GM18909 (cell line): ENCODE measurements around the gene CDKL1.
"Not testable (repeated sequence)": the region's sequence is repeated elsewhere in the genome, so short reads cannot be mapped to it uniquely, and the experiment has no call there.

Source experiments
- ATAC-seq: cut with Tn5 transposase; IDR thresholded peaks from one replicate; pipeline ENCODE4 v1.9.1; 2021; ENCODE audit warnings: mild to moderate bottlenecking; ENCODE audit not compliant: unreplicated experiment, poor library complexity

The CDKL1 gene

DNA sequence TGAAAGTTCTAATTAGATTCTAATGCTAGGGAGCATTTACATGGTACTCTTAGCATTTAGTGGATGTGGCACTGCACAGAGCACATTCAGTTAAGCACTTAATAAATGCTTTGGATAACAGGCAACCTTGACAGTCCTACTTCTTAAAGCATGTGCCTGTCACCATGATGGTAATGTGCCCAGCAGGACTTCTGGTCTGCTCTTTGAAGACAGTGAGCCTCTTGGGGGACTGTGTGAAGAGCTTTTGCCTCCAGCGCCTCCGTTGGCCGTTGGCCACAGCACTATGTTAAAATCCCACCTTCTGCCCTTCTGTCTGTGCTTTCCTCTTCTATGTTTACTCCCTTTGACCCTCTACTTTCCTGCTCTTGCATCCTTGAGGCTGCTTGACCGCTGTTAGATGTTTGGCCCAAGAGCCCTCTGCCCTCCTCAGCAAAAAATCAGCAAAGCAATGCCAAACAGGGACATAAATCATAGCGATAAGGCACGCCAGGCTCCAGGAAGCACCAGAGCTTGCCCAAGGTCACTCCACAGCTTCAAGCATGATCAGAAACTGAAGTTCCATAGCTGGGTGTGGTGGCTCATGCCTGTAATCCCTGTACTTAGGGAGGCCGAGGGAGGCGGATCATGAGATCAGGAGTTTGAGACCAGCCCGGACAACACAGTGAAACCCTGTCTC is 8.3 kb downstream of the CDKL1 start:
- ATAC-seq = no peak

DNA sequence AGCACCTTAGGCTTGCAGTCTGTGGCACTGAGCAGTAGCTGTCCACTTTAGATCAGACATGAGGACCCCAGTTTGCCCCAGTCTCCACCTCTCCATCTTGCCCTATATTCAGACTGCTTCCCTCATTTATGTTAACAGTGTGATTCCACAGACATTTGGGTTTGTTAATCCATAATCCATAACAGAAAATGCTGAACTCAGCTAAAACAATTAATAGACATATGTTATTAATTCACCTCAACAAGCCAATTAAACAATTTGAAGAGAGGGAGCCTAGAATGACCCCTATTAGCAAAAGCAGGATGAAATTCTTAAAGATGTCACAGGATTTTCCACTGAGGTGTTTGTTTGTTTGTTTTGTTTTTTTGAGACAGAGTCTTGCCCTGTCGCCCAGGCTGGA is 9.1 kb downstream of the CDKL1 start:
- ATAC-seq = no peak

DNA sequence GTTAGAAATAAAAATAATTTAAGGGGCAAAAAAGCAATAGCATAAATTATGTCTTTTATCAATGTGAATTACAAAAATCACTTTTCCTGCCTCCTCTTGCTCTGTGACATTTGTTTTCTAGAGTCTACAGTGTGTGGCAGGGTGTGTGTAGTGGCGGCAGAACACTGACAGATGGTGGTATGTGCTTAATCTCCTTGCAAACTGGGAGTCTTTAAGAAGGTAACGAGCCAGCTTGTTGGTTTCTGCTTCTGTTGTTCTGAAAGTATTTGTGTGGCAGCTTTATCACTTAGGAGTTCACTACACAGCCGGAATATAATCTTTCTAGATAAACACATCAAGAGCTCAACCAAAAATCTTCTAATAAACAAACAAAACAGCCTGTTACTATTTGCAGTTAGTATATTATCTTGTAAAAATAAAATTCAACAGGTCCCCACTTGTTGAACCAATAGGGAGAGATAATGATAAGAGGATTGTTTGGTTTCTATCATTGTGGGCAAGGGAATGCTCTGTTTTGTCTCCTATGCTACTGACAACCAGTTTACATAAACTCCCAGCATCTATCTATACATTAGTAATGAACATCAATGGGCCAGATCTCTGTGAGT is 13.0 kb downstream of the CDKL1 start:
- ATAC-seq = no peak

DNA sequence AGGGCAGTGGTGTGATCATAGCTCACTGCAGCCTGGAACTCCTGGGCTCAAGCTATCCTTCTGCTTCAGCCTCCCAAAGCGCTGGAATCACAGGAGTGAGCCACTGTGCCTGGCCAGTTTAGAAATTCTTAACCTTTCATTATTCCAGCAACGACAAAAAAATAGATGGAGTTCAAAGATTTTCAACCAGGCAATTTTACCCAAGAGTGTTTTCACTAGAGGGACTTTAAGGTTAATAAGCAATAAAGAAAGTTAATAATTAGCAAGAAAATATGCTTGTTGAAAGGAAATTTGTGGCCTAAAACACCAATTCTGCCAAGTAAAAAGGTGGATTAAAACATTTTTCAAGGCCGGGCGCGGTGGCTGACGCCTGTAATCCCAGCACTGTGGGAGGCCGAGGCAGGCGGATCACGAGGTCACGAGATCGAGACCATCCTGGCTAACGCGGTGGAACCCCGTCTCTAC is 14.8 kb downstream of the CDKL1 start:
- ATAC-seq = no peak

DNA sequence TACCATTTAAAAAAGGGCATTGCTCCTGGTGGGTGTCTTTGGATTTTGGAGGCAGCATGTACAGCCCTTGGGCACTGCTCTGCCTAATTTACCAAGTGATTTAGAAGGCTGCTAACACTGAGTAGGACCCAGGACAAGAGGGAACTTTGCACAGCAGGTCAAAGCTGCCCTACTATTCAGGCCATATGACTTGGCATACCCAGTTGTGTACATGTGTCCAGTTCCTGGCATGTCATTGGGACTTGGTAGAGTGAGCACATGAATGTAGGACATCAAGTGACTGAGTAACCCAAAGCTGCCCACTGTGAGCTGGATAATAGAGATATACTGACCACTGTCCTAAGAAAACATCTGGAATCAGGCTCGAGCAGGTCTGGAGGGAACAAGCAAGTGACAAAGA is 15.7 kb downstream of the CDKL1 start:
- no peak for ATAC-seq

DNA sequence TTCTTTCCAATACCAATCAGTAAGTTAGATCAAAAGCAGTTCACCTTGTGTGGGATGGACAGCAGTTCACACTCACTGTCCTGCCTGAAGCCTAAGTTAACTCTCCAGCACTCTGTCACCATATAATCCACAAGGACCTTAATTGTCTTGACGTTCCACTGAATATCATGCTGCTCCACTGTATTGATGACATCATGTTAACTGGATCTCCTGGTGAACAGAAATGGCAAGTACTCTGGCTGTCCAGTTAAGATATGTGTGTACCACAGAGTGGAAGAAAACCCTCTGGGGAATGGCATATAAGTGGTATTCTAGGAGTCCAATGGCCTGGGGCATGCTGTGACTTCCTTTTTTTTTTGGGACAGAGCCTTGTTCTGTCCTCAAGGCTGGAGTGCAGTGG is 16.2 kb downstream of the CDKL1 start:
- no peak for ATAC-seq

DNA sequence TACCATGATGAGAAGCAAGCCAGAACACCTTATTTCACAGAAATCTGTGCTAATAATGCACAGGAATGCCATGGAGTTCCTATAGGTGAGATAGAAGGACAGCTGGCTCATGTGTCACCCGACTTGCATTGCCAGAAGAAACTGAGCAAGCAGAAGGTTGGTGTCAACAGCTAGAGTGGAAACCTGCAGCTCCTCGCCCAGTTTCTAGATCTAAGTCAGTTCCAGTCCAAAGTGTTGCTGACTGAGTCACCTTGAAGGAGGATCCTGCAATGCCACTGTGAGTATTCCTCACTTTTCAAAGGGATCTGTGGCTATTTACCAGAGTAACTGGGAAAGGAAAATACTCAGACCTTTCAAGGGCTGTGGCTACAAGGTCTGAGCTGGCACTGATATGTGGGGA is 17.1 kb downstream of the CDKL1 start:
- ATAC-seq = no peak

DNA sequence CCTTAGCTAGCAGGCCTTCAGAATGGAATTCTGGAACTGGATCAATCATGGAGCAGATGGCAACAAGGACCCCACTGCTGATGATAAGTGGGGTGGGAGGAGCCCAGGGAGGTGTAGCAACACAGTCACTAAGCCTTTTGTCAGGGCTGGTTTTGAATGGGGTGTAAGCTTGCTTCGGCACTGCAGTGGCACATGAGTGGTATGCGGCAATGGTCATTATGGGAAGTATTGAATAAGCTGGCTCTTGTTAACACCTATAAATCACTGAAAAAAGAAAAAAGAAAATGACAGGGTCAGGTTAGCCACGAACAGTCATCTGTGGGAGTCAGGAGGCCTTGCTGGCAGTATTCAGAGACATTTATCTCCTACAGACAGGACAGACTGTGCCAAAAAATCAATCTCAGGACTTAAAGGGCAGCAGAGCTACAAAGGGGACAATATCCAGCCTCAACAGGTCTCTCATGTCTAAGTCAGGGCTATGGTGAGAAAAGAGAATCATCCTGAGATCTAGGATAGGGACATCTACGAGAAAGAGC is 19.1 kb downstream of the CDKL1 start:
- no peak for ATAC-seq

DNA sequence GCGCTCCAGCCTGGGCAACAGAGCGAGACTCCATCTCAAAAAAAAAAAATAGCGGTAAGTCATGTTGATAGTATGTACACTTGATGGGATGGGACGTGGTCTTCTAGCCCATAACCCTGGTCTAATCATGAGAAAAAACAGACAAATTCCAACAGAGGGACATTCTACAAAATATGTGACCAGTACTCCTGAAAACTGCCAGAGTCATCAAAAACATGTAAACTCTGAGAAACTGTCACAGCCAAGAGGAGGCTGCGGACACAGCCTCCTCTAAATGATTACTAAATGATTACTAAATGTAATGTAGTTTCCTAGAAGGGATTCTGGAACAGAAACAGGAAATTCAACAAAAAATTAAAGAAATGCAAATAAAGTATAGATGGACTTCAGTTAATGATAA is 20.9 kb downstream of the CDKL1 start:
- no peak for ATAC-seq

DNA sequence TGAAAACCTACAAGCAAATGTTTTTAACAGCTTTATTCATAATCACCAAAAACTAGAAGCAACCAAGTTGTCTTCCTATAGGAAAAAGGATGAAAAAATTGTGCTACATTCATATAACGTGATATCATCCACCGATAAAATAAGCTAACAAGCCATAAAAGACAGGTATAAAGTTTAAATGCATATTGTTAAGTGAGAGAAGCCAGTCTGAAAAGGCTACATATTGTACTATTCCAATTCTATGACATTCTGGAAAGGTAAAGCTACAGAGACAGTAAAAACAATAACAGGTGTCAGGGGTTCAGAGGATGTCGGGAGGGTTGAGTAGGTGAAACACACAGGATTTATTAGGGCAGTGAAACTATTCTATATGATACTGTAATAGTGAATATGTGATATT is 22.7 kb downstream of the CDKL1 start:
- no peak for ATAC-seq

DNA sequence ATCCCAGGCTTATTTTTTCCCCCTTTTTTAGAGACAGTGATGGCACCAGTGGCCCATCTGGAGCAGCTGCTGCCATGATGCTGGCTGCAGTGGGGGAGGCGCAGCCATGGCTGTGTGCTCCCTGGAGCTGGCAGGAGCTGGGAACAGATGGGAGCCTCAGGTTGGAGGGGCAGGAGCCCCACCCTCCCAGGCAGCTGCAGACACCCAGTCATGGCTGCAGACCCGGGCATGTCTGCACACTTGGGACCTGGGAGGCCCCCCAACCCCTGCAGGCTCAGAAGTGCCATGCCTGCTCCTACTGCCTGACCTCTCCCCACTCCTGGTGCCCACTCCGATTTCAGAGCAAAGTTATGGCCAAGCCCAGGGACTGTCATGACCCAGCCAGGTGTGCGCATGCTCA is 25.1 kb downstream of the CDKL1 start:
- ATAC-seq = no peak

DNA sequence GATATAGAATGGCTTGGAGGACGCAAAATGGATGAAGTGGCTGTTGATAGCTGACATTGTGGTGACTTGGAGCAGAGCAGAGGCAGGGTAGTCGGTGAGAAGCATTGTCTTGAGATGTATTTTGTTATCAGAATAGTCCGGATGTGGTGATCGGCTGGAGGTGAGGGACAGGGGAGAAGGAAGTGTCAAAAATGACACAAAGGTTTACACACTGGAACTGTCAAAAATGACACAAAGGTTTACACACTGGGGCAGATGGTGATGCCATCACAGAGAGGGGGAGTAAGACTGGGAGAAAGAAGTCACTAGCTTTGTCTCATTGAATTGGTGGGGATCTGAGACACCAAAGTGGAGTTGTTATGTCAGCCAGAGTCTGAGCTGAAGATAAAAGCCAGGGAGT is 30.1 kb downstream of the CDKL1 start:
- ATAC-seq = no peak

DNA sequence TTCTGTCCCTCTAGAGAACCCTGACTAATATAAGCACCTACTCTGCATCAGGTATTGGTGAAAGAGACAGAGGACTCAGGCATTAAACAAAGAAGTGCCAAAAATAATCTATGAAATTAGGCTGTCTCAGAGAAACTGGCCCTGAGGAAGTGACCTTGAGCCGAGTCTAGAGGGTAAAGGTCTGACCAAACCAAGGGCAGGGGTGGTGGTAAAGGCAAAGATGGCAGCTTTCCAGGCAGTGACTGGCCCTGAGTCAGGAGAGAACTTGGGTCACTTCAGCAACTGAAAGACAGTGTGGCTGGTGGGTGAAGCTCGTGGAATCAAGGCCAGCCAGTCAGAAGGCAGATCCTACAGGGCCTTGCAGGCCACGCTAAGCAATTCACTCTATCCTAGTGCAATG is 30.6 kb downstream of the CDKL1 start:
- ATAC-seq = no peak

DNA sequence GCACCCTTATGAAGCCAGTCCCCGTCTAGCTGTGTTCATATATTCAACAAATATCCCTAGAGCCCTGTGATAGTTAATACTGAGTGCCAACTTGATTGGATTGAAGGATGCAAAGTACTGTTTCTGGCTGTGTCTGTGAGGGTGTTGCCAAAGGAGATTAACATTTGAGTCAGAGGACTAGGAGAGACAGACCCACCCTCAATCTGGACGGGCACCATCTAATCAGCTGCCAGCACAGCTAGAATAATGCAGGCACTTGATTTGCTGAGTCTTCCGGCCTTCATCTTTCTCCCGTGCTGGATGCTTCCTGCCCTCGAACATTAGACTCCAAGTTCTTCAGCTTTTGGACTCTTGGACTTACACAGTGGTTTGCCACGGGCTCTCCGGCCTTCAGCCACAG is 31.1 kb downstream of the CDKL1 start:
- not testable (repeated sequence) for ATAC-seq

DNA sequence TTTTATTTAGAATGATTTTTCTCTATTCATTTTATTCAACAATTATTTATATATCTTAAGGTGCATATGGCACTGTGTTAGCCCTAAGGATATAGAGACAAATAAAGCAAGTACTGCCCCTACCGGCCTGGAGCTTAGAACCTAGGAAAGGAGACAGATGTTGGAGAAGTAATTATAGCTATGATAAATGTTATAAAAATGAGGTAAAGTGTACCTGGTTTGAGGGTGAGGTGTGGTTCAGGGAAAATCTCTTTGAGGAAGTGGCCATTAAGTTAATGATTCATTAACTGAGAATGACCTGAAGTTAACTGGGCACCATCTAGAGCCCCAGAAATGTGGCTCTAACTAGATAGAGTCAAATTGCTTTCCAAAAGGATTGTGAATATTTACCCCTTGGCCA is 31.9 kb downstream of the CDKL1 start:
- no peak for ATAC-seq

DNA sequence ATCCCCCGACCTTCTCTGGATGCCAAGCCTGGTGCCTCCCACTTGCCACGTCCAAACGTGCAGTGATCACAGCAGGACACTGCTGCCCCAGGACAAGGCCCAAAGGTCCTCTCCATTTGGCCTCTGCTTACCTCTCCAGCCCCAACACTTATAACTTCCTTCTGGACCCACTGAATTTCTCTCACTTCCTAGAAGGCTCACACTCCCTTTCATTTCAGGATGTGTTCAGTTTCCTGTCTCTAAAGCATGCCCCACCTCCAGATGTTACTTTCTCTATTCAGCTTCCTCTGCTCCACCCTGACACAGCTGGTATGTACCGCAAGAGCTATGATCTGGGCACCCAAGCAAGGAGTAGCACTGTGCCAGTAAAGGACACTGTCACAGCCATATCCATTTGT is 33.0 kb downstream of the CDKL1 start:
- ATAC-seq = peak; percentile 98

DNA sequence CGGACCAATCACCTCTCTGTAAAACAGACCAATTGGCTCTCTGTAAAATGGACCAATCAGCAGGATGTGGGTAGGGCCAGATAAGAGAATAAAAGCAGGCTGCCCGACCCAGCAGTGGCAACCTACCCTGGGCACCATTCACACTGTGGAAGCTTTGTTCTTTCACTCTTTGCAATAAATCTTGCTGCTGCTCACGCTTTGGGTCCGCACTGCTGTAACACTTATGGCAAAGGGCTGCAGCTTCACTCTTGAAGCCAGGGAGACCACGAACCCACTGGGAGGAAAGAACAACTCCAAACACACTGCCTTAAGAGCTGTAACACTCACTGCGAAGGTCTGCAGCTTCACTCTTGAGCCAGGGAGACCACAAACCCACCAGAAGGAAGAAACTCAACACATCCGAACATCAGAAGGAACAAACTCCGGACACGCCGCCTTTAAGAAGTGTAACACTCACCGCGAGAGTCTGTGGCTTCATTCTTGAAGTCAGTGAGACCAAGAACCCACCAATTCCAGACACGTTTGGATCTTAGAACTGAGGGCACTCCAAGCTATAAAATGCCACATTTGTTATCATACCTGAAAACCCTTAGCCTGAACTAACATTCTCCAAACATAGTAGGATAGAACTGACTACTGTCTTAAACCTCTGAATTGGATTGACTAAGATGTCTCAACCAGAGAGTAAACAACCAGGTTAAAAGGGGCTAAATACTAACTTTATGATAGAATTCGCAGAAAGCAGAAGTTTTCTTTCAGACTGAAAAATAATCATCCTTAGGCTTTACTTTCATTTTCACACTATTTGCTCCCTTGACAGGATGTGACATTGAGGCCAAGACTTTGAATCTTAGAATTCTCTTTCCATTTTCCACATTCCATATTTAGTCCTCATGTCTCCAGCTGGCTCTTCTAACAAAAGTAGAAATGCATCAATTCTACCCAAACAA is 33.6 kb downstream of the CDKL1 start:
- ATAC-seq = peak; percentile 31

DNA sequence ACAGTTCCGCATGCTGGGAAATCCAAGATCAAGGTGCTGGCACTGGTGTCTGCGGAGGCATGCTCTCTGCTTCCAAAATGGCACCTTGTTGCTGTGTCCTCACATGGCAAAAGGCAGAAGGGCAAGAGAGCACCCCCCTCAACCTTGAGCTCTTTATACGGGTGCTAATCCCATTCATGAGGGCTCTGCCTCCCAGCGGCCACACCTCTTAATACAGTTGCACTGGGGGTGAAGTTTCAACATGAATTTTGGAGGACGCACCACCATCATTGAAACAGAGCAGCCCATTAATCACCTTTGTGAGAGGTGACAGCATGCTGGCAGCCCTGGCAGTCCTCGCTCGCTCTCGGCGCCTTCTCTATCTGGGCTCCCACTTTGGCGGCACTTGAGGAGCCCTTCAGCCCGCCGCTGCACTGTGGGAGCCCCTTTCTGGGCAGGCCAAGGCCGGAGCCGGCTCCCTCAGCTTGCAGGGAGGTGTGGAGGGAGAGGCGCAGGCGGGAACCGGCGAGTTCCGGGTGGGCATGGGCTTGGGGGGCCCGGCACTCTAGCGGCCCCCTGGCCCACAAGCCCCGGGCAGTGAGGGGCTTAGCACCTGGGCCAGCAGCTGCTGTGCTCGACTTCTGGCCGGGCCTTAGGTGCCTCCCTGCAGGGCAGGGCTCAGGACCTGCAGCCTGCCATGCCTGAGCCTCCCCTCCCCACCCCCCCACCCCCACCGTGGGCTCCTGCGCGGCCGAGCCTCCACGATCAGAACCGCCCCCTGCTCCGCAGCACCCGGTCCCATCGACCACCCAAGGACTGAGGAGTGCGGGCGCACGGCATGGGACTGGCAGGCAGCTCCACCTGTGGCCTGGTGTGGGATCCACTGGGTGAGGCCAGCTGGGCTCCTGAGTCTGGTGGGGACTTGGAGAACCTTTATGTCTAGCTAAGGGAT is 34.9 kb downstream of the CDKL1 start:
- ATAC-seq = not testable (repeated sequence)

DNA sequence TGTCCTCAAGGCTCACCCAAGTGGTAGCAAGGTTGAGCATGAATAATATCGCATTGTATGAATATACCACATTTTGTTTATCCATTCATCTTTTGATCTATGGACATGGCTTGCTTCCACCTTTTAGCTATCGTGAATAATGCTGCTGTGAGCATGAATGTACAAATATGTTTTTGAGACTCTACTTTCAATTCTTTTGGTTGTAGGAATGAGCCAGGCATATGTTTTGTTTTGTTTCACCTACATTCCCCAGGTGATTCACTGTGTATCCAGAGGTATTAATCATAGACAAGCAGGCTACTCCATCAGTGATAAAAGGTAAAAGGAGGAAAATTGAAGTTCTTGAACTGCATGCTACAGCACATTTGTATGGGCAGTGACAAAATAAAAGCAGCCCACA is 35.8 kb downstream of the CDKL1 start:
- ATAC-seq = no peak

DNA sequence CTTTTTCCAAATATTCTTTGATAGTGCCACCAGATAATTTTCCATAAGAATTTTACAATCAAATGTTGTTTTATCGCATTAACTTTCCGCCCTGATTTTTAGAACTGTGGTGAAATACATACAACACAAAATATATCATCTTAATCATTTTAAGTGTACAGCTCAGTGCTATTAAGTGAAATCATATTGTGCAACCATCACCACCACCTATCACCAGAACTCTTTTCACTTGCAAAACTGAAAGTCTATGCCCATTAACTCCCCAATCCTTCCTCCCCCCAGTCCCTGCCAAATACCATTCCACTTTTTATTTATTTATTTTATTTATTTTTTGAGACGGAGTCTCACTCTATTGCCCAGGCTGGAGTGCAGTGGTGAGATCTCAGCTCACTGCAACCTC is 36.6 kb downstream of the CDKL1 start:
- no peak for ATAC-seq
